Transverse colon (tissue), 3 donors: ENCODE data around the gene CSN3.

Experiments
- EP300 ChIP-seq: sonication (generic); formaldehyde crosslinking; IDR thresholded peaks from one replicate; pipeline ENCODE4 v1.6.1; 2017; ENCODE audit warnings: antibody characterized with exemption, low read depth
- POLR2A ChIP-seq: fragments of 450-650 bp; IDR thresholded peaks from one replicate; pipeline ENCODE4 v1.6.1; 2016; ENCODE audit warnings: antibody characterized with exemption, mild to moderate bottlenecking, moderate library complexity
- TF ChIP-seq, protein P1 (sequence below), 5 experiments: fragments of 200-600 bp in 3 of 5; fragments of 450-650 bp in 2 of 5; sonication (generic) in 3 of 5; IDR thresholded peaks; 1 replicate in 2 of 5; 2 replicates in 3 of 5; pipeline ENCODE4 v1.5.1; 2016 to 2017; ENCODE audit warnings: antibody characterized with exemption in 5 of 5, inconsistent platforms in 3 of 5, mild to moderate bottlenecking in 2 of 5, moderate library complexity in 1 of 5

DNA sequence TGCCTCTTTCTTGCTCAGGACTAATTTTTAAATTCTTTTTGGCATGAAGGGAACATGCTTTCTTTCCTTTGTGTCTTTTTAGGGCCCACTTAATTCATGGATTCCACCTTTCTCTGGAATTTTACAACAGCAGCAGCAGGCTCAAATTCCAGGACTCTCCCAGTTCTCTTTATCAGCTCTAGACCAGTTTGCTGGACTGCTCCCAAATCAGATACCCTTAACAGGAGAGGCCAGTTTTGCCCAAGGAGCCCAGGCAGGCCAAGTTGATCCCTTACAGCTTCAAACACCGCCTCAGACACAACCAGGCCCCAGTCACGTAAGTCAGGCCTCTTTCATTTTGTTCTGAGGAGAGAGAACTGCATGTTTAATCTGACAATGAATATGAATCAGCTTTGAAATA, 44.6 kb upstream of the CSN3 start:
- TF ChIP-seq, protein P1, sequence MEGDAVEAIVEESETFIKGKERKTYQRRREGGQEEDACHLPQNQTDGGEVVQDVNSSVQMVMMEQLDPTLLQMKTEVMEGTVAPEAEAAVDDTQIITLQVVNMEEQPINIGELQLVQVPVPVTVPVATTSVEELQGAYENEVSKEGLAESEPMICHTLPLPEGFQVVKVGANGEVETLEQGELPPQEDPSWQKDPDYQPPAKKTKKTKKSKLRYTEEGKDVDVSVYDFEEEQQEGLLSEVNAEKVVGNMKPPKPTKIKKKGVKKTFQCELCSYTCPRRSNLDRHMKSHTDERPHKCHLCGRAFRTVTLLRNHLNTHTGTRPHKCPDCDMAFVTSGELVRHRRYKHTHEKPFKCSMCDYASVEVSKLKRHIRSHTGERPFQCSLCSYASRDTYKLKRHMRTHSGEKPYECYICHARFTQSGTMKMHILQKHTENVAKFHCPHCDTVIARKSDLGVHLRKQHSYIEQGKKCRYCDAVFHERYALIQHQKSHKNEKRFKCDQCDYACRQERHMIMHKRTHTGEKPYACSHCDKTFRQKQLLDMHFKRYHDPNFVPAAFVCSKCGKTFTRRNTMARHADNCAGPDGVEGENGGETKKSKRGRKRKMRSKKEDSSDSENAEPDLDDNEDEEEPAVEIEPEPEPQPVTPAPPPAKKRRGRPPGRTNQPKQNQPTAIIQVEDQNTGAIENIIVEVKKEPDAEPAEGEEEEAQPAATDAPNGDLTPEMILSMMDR (IDR thresholded peaks at IDR 0.05), result no peak
- TF ChIP-seq POLR2A (no peak), EP300 (no peak)
